Astrocyte (in vitro differentiated cells and primary cell): ENCODE data around the gene ZDHHC1.

ENCODE experiments used
- EZH2 ChIP-seq: IDR thresholded peaks from 2 replicates; pipeline ENCODE4 v1.6.1; 2012; ENCODE audit warnings: mild to moderate bottlenecking, low read length, inconsistent platforms; ENCODE audit not compliant: insufficient read depth
- TF ChIP-seq, protein P1 (sequence below): IDR thresholded peaks from 2 replicates; pipeline ENCODE4 v1.5.1; 2011; ENCODE audit warnings: low read depth, mild to moderate bottlenecking, inconsistent platforms, low read length, moderate library complexity; ENCODE audit not compliant: insufficient read depth

DNA sequence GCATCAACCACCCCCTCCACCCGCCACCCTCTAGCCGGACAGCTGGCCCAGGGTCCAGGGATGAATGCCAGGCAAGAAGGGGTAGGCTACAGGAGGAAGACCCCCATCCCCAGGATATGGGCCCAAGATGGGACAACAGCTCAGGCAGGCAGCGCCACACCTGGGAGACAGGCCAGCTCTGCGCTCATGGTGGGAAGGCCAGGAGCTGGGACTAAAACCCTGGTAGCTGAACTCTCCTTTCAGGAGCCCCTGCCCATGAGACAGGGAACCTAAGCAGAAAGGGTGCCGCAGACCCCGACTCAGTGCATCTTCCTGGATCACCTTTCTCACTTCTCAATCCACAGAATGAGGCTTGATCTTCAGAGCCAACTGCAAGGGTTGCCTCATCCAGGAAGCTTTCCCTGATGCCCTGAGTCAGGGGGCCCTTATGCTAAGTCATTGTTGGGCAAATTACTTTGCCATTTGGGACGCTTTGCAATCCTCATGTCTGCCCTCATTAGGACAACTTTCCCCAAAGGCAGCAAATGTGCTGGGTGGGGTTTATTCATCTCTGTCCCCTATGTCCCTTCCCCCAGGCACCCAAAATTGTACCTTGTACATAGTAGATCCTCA lies 9.0 kb downstream of the ZDHHC1 start:
- TF ChIP-seq, protein P1, sequence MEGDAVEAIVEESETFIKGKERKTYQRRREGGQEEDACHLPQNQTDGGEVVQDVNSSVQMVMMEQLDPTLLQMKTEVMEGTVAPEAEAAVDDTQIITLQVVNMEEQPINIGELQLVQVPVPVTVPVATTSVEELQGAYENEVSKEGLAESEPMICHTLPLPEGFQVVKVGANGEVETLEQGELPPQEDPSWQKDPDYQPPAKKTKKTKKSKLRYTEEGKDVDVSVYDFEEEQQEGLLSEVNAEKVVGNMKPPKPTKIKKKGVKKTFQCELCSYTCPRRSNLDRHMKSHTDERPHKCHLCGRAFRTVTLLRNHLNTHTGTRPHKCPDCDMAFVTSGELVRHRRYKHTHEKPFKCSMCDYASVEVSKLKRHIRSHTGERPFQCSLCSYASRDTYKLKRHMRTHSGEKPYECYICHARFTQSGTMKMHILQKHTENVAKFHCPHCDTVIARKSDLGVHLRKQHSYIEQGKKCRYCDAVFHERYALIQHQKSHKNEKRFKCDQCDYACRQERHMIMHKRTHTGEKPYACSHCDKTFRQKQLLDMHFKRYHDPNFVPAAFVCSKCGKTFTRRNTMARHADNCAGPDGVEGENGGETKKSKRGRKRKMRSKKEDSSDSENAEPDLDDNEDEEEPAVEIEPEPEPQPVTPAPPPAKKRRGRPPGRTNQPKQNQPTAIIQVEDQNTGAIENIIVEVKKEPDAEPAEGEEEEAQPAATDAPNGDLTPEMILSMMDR: no peak
- TF ChIP-seq EZH2: no peak
